SIG-M5 (cell line): Measurements from ENCODE around the gene EFNA1.

ENCODE experiments used
- DNase-seq: peaks from one replicate; lab custom pipeline; 2025; lab: John Stamatoyannopoulos, UW

Gene EFNA1, protein sequence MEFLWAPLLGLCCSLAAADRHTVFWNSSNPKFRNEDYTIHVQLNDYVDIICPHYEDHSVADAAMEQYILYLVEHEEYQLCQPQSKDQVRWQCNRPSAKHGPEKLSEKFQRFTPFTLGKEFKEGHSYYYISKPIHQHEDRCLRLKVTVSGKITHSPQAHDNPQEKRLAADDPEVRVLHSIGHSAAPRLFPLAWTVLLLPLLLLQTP

DNA sequence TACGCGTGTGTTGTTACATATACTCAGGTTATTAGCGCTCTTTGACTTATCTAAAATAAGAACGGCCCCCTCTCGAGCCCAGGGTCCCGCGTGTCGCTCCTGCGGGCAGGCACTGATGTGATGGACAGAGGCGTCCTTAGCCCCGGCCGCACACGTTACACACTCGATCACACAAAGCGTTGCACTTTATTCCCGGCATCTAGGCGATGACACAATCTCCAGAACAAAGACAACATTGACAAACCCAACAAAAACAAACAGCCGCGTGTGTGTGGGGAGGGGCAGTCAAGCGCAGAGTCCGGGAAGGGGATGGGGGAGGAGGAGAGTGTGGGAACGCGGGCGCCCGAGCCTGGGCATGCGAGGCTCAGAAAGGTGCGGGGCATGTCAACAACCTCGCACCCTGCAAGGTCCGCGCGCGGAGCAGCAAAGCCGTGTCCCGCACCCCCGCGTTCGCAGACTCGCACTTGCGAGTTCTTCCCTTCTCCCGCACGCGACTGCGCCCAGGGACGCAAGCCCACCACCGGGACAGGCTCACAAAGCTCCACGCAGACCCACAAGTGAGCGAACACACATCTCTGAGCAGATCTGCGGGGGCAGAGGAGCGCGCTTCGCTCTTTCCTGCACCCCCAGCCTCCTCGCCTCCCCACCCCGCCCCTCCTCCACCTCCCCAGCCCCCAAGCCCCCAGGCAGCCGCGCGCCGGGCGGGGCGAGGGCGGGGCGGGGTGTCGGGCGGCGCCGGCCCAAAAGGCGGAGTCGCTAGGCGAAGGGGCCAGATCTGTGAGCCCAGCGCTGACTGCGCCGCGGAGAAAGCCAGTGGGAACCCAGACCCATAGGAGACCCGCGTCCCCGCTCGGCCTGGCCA is at the start of gene EFNA1:
Gene EFNA1 (plus strand): TSS at position 772 of the 862 bp plus-strand sequence. CDS start 102 bp downstream, outside the sequence.
- no peak for DNase-seq

- DNase-seq = no peak
These were observed 49.0 kb upstream of the EFNA1 start, which contains the start of gene EFNA3 for GRCh38 chr1:155078469-155079209. EFNA3 (plus strand) TSS chr1:155078837; CDS start chr1:155078942, 105 bp downstream.

- no peak for DNase-seq
These were observed 48.5 kb upstream of the EFNA1 start for GRCh38 chr1:155079210-155079486.

DNA sequence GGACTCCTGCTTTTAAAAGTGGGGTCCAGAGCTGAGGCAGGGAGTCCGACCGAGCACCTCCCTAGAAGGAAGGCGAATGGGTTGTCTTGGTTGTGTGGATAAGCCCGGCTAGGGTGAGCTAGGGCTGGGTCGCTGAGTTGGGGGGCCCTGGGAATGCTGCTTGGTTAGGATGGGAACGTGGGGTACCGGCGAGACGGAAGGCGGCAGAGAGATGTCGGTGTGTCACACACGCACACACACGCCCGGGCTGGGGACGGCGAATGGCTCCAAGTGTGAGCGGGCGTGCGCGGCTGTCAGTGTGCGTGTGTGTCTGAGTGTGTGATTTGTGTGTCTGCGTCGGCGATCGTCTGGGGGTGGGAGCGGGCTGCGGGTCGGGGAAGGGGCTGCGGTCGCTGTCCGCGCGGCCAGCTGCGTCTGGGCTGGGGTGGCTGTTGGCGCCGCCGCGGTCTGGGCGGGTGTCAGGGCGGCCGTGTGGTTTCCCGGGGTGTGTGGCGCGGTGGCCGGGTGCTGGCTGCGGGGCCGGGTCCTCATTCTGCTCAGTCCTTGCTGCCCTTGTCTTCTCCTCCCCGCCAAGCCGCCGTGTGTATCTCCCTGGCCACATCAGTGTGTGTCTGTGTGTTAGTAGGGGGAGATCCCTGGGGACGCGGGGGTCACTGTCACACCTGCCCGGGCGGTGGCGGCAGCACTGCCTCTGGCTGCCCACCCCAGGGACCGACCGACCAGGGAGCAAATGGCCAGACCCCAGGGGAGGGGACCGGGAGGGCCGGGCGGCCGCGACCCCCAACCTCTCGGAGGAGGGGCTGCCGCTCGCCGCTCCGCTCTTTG is 48.0 kb upstream of the EFNA1 start:
- DNase-seq = no peak

DNA sequence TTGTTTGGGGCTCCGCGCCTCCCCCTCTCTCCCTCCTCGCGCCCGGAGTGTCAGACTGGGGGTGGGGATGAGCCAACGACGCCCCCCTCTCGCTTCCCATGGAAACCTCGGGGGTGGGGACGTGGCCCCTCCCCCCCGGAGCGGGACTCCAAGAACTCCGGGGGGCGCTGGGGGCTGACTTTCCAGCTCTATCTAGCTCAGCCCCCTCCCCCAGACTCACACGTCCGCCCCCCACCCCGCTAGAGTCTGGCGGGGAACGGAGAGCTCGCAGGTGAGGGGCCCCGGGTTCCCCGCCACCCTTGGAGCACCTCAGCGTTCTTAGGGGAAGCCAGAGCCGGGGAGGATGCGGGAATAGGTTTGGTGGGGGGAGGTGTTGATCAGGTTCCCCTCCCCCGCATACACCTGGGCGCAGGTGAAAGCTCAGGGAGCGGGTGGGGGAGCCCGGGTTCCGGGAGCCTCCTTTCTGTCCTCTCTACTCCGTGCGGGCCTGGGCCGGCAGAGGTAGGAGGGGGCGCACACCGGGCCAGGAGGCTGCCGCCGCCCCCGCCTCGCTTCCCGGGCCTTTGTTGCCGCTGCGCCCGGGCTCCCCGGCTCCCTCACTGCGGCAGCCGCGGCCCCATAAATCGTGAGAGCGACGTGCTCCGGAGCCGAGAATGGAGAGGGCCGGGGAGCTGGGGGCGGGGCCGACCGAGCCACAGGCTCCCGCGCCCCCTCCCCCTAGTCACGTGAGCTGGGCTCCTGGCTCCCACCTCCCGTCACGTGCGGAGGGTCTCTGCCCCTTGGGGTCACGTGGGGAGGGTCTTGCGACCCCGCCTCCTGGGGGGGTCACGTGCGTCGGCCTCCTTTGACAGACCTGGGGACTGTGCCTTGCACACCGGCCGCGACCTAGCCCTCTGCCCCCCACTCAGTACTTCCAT is 47.1 kb upstream of the EFNA1 start:
- no peak for DNase-seq

GRCh38 chr1:155081472-155082300 is 46.0 kb upstream of the EFNA1 start:
- no peak for DNase-seq

GRCh38 chr1:155082301-155083051 is 45.2 kb upstream of the EFNA1 start:
- no peak for DNase-seq

GRCh38 chr1:155083052-155083541 is 44.6 kb upstream of the EFNA1 start:
- no peak for DNase-seq

DNA sequence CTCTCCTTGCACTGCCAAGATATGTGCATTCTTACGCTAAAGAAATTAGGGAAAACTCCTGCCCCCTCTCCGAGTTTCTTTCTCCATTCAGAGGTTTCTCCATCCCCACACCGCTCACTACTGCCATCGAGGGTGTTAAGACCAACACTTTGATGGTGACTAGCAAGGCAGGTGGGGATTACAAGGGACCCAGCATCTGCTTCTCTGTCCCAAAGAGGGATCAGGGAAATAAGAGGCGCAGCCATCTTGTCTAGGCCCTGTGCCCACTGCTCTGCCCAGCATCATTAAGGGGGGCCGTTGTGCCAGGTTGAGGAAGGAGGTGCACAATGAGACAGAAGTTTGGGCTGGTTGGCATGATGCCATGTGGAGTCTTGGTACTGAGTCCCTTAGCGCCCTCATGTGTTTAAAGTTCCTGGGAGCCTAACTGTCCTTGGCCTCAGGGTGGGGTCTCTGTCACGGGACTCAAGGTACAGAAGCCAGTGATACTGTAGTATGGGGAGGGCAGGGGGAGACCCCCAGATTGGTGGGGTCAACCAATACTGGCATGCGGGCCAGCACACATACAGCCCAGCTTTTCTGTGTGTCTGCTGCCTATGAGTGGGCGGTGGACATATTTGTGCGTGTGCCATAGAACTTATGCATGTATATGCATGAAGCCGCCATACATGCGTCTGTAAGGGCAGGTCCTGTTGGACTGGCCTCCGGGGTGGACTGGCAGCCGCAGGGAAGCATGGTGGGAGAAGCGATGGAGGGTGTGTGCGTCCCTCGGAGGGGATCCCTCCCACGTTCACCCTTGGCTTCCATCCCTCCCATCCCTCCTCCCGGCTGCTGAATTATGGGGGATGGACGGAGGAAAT is 43.6 kb upstream of the EFNA1 start:
- DNase-seq = no peak

DNA sequence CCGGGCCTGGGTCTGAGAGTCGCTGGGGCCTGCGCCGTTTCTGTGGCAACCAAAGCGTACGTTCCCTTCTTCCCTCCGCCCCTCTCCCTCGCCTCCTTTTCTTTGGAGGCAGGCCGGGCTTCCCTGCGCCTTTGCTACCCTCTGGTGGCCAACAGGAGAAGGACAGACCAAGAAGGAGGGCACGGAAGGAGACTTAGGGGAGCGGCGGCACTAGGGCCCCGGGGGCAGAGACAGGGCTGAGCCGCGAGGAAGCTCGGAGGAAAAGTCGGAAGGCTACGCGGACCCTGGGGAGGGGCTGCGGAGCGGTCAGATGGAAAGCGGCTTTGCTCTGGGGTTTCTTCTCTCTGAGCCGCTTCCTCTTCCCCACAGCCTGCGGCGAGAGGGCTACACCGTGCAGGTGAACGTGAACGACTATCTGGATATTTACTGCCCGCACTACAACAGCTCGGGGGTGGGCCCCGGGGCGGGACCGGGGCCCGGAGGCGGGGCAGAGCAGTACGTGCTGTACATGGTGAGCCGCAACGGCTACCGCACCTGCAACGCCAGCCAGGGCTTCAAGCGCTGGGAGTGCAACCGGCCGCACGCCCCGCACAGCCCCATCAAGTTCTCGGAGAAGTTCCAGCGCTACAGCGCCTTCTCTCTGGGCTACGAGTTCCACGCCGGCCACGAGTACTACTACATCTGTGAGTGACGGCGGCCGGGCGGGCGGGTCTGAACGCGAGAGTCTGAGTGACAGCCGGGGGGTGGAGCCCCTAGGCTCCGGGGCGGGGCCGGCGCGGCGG is 42.8 kb upstream of the EFNA1 start:
- peak; percentile 89 for DNase-seq

- DNase-seq = no peak
These were observed 42.1 kb upstream of the EFNA1 start for GRCh38 chr1:155085504-155086127.

- DNase-seq = no peak
These were observed 41.4 kb upstream of the EFNA1 start for GRCh38 chr1:155086128-155086741.

- no peak for DNase-seq
These were observed 40.7 kb upstream of the EFNA1 start for GRCh38 chr1:155086856-155087535.

DNA sequence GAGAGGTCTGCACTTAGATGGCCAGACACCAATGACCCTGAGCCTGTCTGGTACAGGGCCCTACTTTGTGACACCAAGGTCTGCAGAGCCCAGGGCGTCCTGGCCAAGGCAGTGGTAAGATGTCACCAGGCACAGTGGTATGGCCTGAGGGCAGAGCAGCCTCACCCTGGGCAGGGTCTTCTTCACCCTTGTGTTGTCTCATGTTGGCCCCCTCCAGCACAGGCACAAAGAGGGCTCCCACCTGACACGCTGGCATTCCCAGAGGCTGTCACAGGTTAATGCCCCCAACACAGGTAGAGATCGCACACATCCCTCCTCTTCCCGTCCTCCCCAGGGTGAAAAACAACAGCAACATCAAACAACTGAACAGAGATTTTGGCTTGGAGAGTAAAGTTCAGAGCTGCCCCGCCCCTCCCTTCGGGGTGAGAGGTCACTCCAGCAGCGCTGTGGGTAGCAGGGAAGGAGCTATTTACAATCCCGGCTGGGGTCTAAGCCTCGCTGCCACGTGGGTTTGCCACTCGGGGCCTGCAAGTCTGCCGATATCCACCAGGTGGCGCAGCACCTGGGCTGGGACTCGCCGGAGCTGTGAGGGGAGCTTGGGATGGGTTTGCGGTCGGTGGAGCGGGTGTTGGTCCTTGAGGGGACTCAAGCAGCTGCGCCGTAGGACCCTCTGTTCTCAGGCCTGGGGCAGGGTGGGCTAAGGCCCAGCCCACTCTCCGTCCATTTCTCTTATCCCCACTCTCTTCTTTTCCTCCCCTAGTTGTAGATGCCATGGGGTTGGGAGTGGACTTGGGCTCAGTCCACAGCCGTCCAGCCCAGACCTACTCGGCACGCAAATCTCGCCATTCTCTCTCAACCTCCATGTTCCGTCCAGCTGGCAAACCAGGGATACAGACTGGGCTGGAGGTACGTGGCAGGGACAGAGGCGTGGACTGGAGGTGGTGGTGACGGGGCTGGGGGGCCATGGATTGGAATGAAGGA is 36.3 kb upstream of the EFNA1 start:
- DNase-seq = no peak

- no peak for DNase-seq
These were observed 35.5 kb upstream of the EFNA1 start for GRCh38 chr1:155092131-155092530.
